Endodermal cell (in vitro differentiated cells): Measurements from ENCODE around the gene HADHA. TPM values are rescaled to one million over a fixed set of nuclear protein-coding genes. Genes with fewer than 3 reads are reported as not detected.

Experiments used
- DNase-seq: peaks from one replicate; pipeline ENCODE4 v3.0.0-alpha.2; 2017
- H3K27ac ChIP-seq: 2 replicates; pipeline ENCODE4 v1.5.1; 2013; ENCODE audit warnings: mild to moderate bottlenecking, low read depth, low read length, moderate library complexity
- H3K27me3 ChIP-seq: 2 replicates; pipeline ENCODE4 v1.6.1; 2013; ENCODE audit warnings: mild to moderate bottlenecking, low read length, moderate library complexity; ENCODE audit not compliant: insufficient read depth, control insufficient read depth, poor library complexity, severe bottlenecking
- H3K36me3 ChIP-seq: 2 replicates; pipeline ENCODE4 v1.7.0; 2013; ENCODE audit warnings: mild to moderate bottlenecking, low read length, moderate library complexity; ENCODE audit not compliant: control insufficient read depth, insufficient read depth
- H3K4me1 ChIP-seq: one replicate; pipeline ENCODE4 v1.7.0; 2013; ENCODE audit warnings: low read length; ENCODE audit not compliant: control insufficient read depth, insufficient read depth
- H3K4me3 ChIP-seq: 2 replicates; pipeline ENCODE4 v1.5.1; 2013; ENCODE audit warnings: mild to moderate bottlenecking, low read length, moderate library complexity
- H3K9ac ChIP-seq: 2 replicates; pipeline ENCODE4 v1.6.1; 2013; ENCODE audit warnings: mild to moderate bottlenecking, low read length, moderate library complexity; ENCODE audit not compliant: poor library complexity, severe bottlenecking; ENCODE audit errors: extremely low read depth
- H3K9me3 ChIP-seq: 2 replicates; pipeline ENCODE4 v1.6.1; 2013; ENCODE audit warnings: mild to moderate bottlenecking, low read length, moderate library complexity; ENCODE audit not compliant: control insufficient read depth
- H3K27ac Mint-ChIP-seq: 2 replicates; pipeline ENCODE4 v1.8.0; 2020; ENCODE audit warnings: mixed read lengths
- H3K27me3 Mint-ChIP-seq: 2 replicates; pipeline ENCODE4 v1.8.0; 2021; ENCODE audit warnings: mild to moderate bottlenecking, mixed read lengths; ENCODE audit not compliant: insufficient read depth
- H3K36me3 Mint-ChIP-seq: 2 replicates; pipeline ENCODE4 v1.8.0; 2020; ENCODE audit warnings: low read depth, mixed read lengths
- H3K4me1 Mint-ChIP-seq: 2 replicates; pipeline ENCODE4 v1.8.0; 2020; ENCODE audit warnings: mixed read lengths
- H3K4me3 Mint-ChIP-seq: 2 replicates; pipeline ENCODE4 v1.8.0; 2020; ENCODE audit warnings: mild to moderate bottlenecking, moderate library complexity, mixed read lengths
- H3K9me3 Mint-ChIP-seq: 2 replicates; pipeline ENCODE4 v1.8.0; 2020; ENCODE audit warnings: mild to moderate bottlenecking, mixed read lengths
- WGBS, 2 experiments: methylation state at CpG; one replicate each; pipeline versions ENCODE4 v1.1.5 to v1.1.7; 2013; ENCODE audit warnings: missing lambda C conversion rate in 2 of 2, mixed read lengths in 1 of 2; ENCODE audit not compliant: insufficient coverage in 1 of 2, insufficient read length in 1 of 2; 5-methylcytosine and 5-hydroxymethylcytosine counted together
- long read RNA-seq, 4 experiments: library from polyadenylated mRNA in 2 of 4; library from RNA in 1 of 4; library from capped mRNA in 1 of 4; stranded (forward) in 3 of 4; unstranded in 1 of 4; transcript quantifications; one replicate each; pipeline ENCODE4 v2.0.0, GENCODE V29; 2020 to 2021; ENCODE audit warnings: inconsistent platforms in 1 of 4
- polyA plus RNA-seq, 2 experiments: library from polyadenylated mRNA; stranded (reverse); fragments of 50-300 nt; gene quantifications; one replicate each; pipeline ENCODE4 v1.2.3, GENCODE V29; 2013
- total RNA-seq, 2 donors: library from RNA; stranded (reverse); fragmentation: NEBNext Ultra II Directional in 1 of 2; extraction: Animal tissue kit (Norgen Biotek cat#: 25700) in 1 of 2; gene quantifications; 2 replicates in 1 of 2; 3 replicates in 1 of 2; pipeline ENCODE4 v1.2.1, GENCODE V29; 2021
- TF ChIP-seq, protein P1 (sequence below): fragments of 200-600 bp; sonication (generic); conservative IDR thresholded peaks from 2 replicates; pipeline ENCODE4 v1.5.0; 2021; ENCODE audit warnings: antibody characterized with exemption, mild to moderate bottlenecking

Gene HADHA
- 10 to 100 TPM; 83.8 to 86.7 TPM for total RNA-seq
- 107 TPM for polyA plus RNA-seq (2013, experiment 1 of 2)
- polyA plus RNA-seq (2013, experiment 2 of 2), result 93.5 TPM
- long read RNA-seq, experiment 1, transcript HADHA-201 (20 exons, 3,037 nt), result major isoform, 12 of 42 reads
- long read RNA-seq, experiment 1, partial matches to known transcripts, result 17 of 42 reads
- long read RNA-seq, experiment 1, other reads (novel, unspliced or antisense), result 13 of 42 reads
- long read RNA-seq, experiment 2, transcript HADHA-201 (20 exons, 3,037 nt), result major isoform, 246 of 278 reads
- long read RNA-seq, experiment 2, partial matches to known transcripts, result 21 of 278 reads
- long read RNA-seq, experiment 2, other reads (novel, unspliced or antisense), result 9 of 278 reads
- long read RNA-seq, experiment 3, transcript HADHA-201 (20 exons, 3,037 nt), result major isoform, 943 of 1,023 reads
- long read RNA-seq, experiment 3, transcript HADHA-204 (19 exons, 2,982 nt), result minor isoform, 7 of 1,023 reads
- long read RNA-seq, experiment 3, partial matches to known transcripts, result 37 of 1,023 reads
- long read RNA-seq, experiment 3, other reads (novel, unspliced or antisense), result 32 of 1,023 reads
- long read RNA-seq, experiment 4, transcript HADHA-201 (20 exons, 3,037 nt), result major isoform, 74 of 152 reads
- long read RNA-seq, experiment 4, partial matches to known transcripts, result 71 of 152 reads
- long read RNA-seq, experiment 4, other reads (novel, unspliced or antisense), result 6 of 152 reads

DNA sequence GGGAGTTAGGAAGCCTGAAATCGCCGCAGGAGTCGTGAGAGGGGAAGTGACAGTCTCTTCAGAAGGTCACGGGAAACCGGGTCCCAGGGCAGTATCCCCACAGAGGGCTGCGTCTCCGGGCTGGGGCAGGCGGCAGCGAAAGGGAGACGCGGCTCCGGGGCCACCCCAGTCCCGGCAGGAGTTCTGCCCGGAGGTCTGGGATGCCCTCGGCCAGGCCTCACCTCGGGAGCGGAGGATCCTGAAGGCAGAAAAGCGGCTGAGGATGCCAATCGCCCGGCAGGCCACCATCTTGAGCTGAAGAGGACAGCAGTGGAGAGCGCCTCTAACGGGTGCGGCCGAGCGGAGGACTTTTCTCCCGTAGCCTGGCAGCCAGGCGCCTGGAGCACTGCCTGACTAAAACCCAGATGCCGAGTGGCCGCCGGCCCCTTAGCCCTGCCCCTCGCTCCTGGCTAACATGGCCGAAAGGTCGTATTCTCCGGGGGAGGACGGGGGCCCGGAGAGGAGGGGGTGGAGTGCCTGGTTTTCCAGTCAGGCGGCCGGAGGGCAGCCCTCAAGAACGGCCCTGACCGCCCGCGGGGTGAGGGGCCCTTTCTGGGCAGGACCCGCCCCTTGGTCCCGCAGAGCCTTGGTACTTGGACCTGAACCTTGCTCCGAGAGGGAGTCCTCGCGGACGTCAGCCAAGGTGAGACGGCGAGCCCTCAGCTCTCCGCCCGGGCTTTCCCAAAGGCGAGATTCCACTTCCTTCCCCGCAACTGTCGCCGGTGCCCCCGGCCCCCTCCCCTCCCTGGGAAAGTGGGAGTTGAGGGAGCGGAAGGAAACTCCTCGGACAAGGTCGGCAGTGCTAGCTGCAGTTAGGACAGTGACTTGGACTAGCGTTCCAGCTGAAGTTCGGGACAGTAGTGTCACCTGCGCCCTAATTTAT lies at the start of gene HADHA, which contains the start of gene HADHB:
Gene HADHA (minus strand): TSS at position 324 of the 922 bp plus-strand sequence. CDS start 36 bp downstream, at position 288.
Gene HADHB (plus strand): TSS at position 631 of the 922 bp plus-strand sequence. CDS start 9,316 bp downstream, outside the sequence.
- WGBS, 2 experiments, result 0% methylated on average over 28 to 63 of the region's 63 CpGs
- TF ChIP-seq, protein P1, sequence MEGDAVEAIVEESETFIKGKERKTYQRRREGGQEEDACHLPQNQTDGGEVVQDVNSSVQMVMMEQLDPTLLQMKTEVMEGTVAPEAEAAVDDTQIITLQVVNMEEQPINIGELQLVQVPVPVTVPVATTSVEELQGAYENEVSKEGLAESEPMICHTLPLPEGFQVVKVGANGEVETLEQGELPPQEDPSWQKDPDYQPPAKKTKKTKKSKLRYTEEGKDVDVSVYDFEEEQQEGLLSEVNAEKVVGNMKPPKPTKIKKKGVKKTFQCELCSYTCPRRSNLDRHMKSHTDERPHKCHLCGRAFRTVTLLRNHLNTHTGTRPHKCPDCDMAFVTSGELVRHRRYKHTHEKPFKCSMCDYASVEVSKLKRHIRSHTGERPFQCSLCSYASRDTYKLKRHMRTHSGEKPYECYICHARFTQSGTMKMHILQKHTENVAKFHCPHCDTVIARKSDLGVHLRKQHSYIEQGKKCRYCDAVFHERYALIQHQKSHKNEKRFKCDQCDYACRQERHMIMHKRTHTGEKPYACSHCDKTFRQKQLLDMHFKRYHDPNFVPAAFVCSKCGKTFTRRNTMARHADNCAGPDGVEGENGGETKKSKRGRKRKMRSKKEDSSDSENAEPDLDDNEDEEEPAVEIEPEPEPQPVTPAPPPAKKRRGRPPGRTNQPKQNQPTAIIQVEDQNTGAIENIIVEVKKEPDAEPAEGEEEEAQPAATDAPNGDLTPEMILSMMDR, result peak; percentile 35
- H3K27me3 ChIP-seq, result no peaks in the 10 kb centered on the region
- DNase-seq, result peak; percentile 98
- Mint-ChIP-seq H3K4me1 (peaks cover 39% of the 10 kb centered on the region), H3K27me3 (peaks cover 4% of the 10 kb centered on the region), H3K27ac (peak within 1 kb of the TSS; percentile 100), H3K36me3 (no peaks in the 10 kb centered on the region), H3K9me3 (no peaks in the 10 kb centered on the region), H3K4me3 (peak within 1 kb of the TSS; percentile 97)
- peak within 1 kb of the TSS; percentile 90 for H3K4me3 ChIP-seq
- no peaks in the 10 kb centered on the region for H3K36me3 ChIP-seq
- peak within 1 kb of the TSS; percentile 100 for H3K27ac ChIP-seq
- peak within 1 kb of the TSS; percentile 58 for H3K9ac ChIP-seq
- H3K4me1 ChIP-seq, result peaks cover 3% of the 10 kb centered on the region
- H3K9me3 ChIP-seq, result no peaks in the 10 kb centered on the region

DNA sequence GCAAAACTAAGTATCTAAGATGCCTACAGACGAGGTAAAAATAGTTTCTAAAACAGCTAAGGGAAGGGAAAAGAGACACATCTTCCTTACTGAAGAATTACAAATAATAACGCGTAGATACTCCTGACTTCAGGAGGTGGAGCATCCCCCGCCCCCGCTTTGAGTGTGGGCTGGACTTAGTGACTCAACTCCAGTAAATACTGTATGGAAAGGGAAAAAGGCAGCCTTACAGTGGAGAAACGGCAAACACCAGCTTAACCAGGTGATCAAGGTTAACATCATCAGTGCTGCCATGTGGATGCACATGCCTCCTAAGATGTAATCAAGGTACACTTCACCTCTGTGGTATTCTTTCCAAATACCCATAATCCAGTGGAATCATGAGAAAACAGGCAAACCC lies 48.2 kb upstream of the HADHA start:
- Histone ChIP-seq H3K9me3 (no peaks in the 10 kb centered on the region), H3K4me3 (no peak overlapping the region), H3K27me3 (peaks cover 13% of the 10 kb centered on the region), H3K36me3 (peaks cover 7% of the 10 kb centered on the region), H3K27ac (no peak overlapping the region), H3K9ac (no peak overlapping the region), H3K4me1 (no peaks in the 10 kb centered on the region)
- no peaks in the 10 kb centered on the region for H3K27me3 Mint-ChIP-seq
- DNase-seq, result no peak
- peaks cover 5% of the 10 kb centered on the region for H3K9me3 Mint-ChIP-seq
- H3K36me3 Mint-ChIP-seq, result peaks cover 6% of the 10 kb centered on the region
- H3K4me1 Mint-ChIP-seq, result peaks cover 4% of the 10 kb centered on the region
- no peak overlapping the region for H3K4me3 Mint-ChIP-seq
- TF ChIP-seq, protein P1, result no peak
- no peak overlapping the region for H3K27ac Mint-ChIP-seq
- 83 to 86% methylated on average over 4 to 6 of the region's 6 CpGs for WGBS, 2 experiments

DNA sequence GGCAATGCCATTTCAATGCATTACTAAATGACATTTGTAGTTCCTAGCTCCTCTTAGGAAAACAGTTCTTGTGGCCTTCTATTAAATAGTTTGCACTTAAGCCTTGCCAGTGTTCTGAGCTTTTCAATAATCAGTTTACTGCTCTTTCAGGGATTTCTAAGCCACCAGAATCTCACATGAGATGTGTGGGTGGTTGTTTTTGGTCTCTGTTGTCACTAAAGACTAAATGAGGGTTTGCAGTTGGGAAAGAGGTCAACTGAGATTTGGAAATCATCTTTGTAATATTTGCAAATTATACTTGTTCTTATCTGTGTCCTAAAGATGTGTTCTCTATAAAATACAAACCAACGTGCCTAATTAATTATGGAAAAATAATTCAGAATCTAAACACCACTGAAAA lies 45.6 kb upstream of the HADHA start:
- Mint-ChIP-seq H3K4me1 (no peaks in the 10 kb centered on the region), H3K9me3 (peaks cover 2% of the 10 kb centered on the region), H3K27ac (no peak overlapping the region), H3K36me3 (peaks cover 23% of the 10 kb centered on the region), H3K27me3 (no peaks in the 10 kb centered on the region), H3K4me3 (no peak overlapping the region)
- Histone ChIP-seq H3K9me3 (no peaks in the 10 kb centered on the region), H3K36me3 (peaks cover 17% of the 10 kb centered on the region), H3K9ac (no peak overlapping the region), H3K27ac (no peak overlapping the region), H3K4me1 (no peaks in the 10 kb centered on the region), H3K27me3 (no peaks in the 10 kb centered on the region), H3K4me3 (no peak overlapping the region)
- TF ChIP-seq, protein P1, result no peak
- no peak for DNase-seq
- no CpG with 5 or more reads among the region's 1 CpG for WGBS, 2 experiments
